GM06990 (cell line): ENCODE data around the gene CXCR1.

ENCODE experiments used
- DNase-seq: peaks from one replicate; pipeline ENCODE4 v3.0.0-alpha.2; 2011; ENCODE audit not compliant: insufficient read length; ENCODE audit errors: extremely low read depth
- H3K27me3 ChIP-seq: replicated peaks from 2 replicates; pipeline ENCODE4 v1.6.0; 2011; ENCODE audit warnings: low read length; ENCODE audit not compliant: control insufficient read depth, insufficient read depth
- H3K36me3 ChIP-seq: 2 replicates; pipeline ENCODE4 v1.5.1; 2011; ENCODE audit warnings: low read length; ENCODE audit not compliant: control insufficient read depth, insufficient read depth
- H3K4me3 ChIP-seq: replicated peaks from 2 replicates; pipeline ENCODE4 v1.5.1; 2011; ENCODE audit warnings: low read depth, mild to moderate bottlenecking, control low read depth, low read length
- CTCF ChIP-seq: IDR thresholded peaks from 2 replicates; pipeline ENCODE4 v1.5.1; 2011; ENCODE audit warnings: low read length, control low read depth, mild to moderate bottlenecking, inconsistent platforms; ENCODE audit not compliant: insufficient read depth, poor library complexity, severe bottlenecking

CXCR1 gene

GRCh38 chr2:218149098-218149497 is 17.7 kb downstream of the CXCR1 start:
- TF ChIP-seq CTCF = no peak
- H3K27me3 ChIP-seq = no peaks in the 10 kb centered on the region
- no peak for DNase-seq
- H3K36me3 ChIP-seq = no peaks in the 10 kb centered on the region
- H3K4me3 ChIP-seq = no peak overlapping the region

- no peak for DNase-seq
- Histone ChIP-seq H3K36me3 (no peaks in the 10 kb centered on the region), H3K4me3 (no peak overlapping the region), H3K27me3 (no peaks in the 10 kb centered on the region)
- no peak for TF ChIP-seq CTCF
Measured at GRCh38 chr2:218146056-218146455, 20.7 kb downstream of the CXCR1 start.

GRCh38 chr2:218145124-218145523 is 21.6 kb downstream of the CXCR1 start:
- DNase-seq = no peak
- Histone ChIP-seq H3K27me3 (no peaks in the 10 kb centered on the region), H3K36me3 (no peaks in the 10 kb centered on the region), H3K4me3 (no peak overlapping the region)
- no peak for TF ChIP-seq CTCF

GRCh38 chr2:218138047-218138446 is 28.7 kb downstream of the CXCR1 start:
- Histone ChIP-seq H3K4me3 (no peak overlapping the region), H3K36me3 (no peaks in the 10 kb centered on the region), H3K27me3 (peaks cover 4% of the 10 kb centered on the region)
- DNase-seq = no peak
- TF ChIP-seq CTCF = no peak

- Histone ChIP-seq H3K36me3 (no peaks in the 10 kb centered on the region), H3K4me3 (no peak overlapping the region), H3K27me3 (peaks cover 4% of the 10 kb centered on the region)
- DNase-seq = no peak
- no peak for TF ChIP-seq CTCF
Measured at GRCh38 chr2:218137514-218137913, 29.2 kb downstream of the CXCR1 start.

- no peaks in the 10 kb centered on the region for H3K36me3 ChIP-seq
Measured at GRCh38 chr2:218130822-218131221, 35.9 kb downstream of the CXCR1 start.

More at GRCh38 chr2:218130822-218131221, 35.9 kb downstream of the CXCR1 start:
- no peak for TF ChIP-seq CTCF
- H3K4me3 ChIP-seq = no peak overlapping the region
- no peak for DNase-seq
- H3K27me3 ChIP-seq = no peaks in the 10 kb centered on the region; the same call in none of the 2 replicates
